GM19023 (cell line): ENCODE results near the gene COL13A1.

ENCODE experiments used
- ATAC-seq: cut with Tn5 transposase; IDR thresholded peaks from one replicate; pipeline ENCODE4 v1.9.1; 2021; ENCODE audit warnings: mild to moderate bottlenecking, moderate library complexity; ENCODE audit not compliant: unreplicated experiment

The COL13A1 gene

GRCh38 chr10:70000262-70000661 lies 198.6 kb downstream of the COL13A1 start:
- ATAC-seq: no peak

GRCh38 chr10:70007116-70007820 lies 205.6 kb downstream of the COL13A1 start:
- no peak for ATAC-seq
